CD4-positive, alpha-beta T cell treated with Interleukin-4 for 1 hour (primary cell): ENCODE results near the gene FIBCD1.

Experiments
- DNase-seq, 2 donors: peaks; one replicate each; pipeline ENCODE4 v3.0.0-alpha.2; 2020 to 2022

FIBCD1 gene

DNA sequence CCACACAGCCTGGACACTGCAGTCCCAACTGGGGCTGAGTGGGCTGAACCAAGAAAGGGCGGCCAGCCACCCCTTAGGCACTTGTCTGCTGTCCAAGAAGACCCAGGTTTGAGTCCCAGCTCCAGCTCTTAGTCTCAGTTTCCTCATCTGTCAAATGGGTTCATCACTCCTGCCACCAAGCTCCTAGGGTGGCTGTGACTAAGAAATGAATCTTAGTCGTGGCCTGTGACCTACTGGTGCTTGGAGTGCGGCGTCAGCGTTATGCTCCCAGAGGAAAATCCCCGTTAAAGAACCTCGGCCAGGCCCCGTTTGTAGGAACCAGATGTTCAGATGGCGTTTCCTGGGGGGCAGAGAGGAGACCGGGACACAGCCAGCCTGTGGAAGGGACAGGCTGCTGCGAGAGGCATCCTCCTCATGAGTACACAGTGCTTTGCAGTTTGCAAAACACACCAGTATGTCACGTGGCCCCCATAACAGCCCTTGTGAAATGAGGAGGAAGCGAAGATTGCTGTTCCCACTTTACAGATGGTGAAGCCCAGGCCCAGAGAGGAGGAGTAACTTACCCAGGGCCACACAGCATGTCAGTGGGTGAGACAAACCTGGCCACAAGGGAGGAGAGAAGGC, 3.3 kb downstream of the FIBCD1 start:
- no peak for DNase-seq

DNA sequence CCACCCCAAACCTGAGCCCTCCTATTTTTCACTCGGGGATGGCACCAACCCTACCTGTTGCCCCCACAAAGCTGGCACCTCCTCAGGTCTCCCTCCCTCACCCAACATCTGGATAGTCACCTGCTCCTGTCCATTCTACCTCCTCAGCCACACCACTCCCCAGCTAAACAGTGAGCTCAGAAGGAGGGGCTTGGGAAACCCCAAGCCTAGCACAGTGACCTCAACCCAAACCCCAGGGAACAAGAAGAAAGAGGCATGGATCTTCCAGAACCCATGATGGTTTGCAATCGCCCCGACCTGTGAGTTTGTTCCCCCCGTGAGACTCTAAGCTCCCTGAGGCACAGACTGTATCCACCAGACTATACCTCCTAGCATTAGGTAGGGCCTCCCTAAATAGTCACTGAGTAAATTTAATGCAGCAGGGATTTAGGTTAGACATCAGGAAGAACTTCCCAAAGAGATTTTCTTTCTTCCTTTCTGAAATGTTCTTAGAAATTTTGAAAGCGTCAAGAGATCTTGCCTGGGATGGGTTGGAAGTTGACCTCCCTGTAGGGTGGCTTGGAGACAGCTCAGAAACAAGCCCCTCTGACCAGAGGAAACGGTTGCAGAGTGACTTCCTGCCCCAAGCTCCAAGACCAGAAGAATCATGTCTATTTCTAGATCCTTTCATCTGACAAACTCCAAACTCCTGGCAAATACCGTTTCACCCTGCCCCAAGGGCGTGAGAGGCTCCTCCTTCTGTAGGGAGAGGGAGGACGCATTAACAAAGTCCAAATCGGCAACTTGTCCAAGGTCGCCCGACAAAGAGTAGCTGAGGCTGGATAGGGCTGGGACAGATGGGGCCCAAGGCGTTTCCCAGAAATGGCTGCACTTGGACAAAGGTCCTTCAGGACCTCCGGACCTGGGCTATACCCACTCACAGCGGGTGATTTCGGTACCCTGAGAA, 4.1 kb downstream of the FIBCD1 start:
- no peak for DNase-seq

- no peak for DNase-seq
Measured at GRCh38 chr9:130934246-130934645, 4.8 kb downstream of the FIBCD1 start.

GRCh38 chr9:130933114-130934046, 5.7 kb downstream of the FIBCD1 start:
- DNase-seq, result no peak

GRCh38 chr9:130932255-130933079, 6.6 kb downstream of the FIBCD1 start:
- DNase-seq, result no peak

DNA sequence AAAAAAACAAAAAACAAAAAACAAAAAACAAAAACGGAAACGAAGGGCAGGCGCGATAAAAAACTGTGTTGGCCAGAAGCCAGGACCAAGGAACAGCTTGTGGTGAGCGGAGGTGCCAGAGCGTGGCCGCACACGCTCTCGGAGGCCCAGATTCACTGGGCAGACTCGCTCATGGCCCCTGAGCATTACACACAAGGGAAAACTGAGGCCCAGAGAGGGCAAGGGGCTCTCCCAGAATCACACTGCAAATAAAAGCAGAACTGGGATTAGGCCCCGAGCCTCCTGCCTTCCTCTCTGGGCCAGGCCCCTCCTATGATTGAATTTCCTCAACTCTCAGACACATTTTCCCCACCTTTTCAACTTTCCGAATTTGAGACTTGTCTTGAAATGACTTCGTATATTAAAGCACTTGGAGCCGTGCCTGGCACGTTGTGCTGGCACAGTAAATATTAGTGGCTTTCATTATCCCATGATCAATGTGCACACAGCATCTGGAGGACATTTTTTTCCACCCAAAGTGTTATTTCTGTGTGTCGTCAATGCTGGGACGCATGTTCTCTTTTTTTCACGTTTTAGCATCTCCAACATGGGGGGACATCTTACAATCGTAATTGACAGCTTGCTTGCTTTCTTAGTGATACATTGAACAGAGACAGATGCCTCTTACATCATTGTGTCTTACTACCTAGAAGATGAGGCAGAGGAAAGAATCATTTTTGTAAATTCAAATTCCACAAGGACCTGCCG, 7.4 kb downstream of the FIBCD1 start:
- no peak for DNase-seq

DNA sequence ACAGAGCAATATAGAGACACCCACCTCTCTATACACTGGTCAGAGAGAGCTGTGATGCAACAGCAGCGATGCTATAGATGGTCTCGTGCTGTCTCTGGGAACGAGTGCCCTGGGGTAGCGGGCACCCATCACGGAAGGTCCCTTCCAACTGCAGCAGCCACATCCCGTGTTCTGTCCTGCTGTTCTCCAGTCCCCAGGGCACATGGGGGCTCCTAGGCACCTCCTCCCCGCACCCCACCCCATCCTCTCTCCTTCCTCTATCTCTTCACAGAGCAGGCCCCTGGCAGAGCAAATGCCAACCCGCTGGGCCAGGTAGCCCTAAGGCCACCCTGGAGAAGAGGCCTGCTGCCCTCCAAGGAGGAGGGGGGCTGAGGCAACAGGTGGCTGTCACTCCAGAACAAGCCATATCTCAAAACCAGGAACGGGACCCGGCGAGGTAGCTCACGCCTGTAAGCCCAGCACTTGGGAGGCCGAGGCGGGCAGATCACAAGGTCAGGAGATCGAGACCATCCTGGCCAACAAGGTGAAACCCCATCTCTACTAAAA, 8.2 kb downstream of the FIBCD1 start:
- DNase-seq, result no peak

- DNase-seq, result no peak
Measured at GRCh38 chr9:130930132-130930803, 8.8 kb downstream of the FIBCD1 start.

GRCh38 chr9:130929571-130930038, 9.4 kb downstream of the FIBCD1 start:
- no peak for DNase-seq

- no peak for DNase-seq
Measured at GRCh38 chr9:130927995-130928900, 10.8 kb downstream of the FIBCD1 start.

DNA sequence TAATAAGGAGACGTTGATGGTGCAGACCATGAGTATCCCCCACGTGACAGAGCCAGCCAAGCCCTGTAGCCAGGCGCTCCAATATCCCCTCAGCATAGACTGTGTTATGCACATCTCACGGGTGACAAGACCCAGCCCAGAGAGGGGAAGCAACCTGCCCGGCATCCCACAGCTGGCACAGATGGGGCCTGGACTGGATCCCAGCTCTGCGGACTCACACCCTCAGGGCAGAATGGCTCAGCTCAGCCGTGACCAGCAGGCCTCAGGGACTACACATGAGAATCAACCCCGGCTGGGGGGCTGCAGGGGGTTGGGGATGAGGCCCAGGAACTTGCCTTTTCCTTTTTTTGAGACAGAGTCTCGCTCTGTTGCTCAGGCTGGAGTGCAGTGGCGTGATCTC, 11.7 kb downstream of the FIBCD1 start:
- DNase-seq, result no peak

DNA sequence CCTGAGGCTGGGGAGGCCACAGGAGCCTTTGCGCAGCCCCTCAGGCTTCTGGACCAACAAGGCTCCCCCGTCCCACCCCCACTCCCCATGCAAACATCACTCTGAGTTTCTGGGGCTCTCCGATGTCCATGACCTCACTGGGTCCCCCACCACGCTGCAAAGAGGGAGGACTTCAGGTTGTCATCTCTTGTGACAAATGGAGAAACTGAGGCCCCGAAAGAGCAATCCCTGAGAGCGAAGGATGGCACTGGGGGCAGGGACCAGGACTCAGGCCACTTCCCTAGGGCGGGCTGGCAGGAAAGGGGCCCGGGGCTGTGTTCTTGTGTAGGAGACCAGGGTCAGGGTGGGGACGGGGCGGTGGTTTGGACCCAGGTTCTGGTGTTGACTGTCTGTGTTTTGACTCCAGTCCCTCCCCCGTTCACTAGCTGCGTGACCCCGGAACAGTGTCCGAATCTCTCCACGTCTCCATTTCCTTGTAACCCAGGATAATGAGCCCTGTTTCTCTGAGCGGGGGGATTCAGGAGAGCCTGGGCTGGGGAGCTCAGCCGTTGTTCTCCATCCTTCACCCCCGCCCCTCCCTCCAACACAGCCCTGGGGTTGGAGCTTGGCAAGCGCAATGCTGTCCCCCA, 13.9 kb downstream of the FIBCD1 start:
- DNase-seq, result no peak

- DNase-seq, result no peak
Measured at GRCh38 chr9:130924448-130924788, 14.6 kb downstream of the FIBCD1 start.

DNA sequence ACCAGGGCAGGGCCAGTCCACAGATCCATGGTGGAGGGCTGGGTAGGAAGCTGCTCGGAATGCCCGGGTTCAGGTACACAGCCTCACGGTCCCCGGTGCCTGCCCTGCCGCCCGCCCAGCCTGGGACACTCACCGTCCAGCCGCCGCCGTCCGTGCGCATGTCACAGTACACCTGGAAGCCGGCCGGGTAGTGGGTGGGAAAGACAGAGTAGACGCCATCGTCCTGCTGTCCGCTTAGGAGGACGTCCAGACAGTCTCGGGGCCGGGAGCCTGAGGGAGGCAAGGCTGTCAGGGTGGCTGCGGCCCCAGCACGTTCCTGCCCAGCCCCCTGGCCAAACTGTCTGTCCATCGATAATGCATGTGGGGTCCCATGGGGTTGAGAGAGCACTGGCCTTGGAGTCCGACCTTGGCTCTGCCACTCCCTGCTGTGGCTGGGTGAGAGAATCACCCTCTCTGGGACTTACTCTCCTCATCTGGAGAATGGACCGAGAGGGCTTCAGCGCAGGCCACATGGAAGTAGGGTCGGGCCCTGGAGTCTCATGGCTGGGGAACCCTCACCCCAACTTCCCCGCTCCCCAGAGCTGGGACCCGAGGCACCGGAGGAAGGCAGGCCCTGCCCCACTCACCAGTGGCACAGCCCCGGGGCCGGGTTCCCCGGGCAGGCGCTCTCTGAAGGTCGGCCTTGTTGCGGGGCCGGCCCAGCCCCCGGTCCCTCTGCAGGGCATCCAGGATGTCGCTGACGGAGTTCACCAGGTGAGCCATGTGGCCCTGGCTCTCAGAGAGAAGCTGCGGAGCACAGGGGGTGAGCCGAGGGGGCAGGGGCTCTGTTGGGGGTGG, 15.2 kb downstream of the FIBCD1 start:
- no peak for DNase-seq

DNA sequence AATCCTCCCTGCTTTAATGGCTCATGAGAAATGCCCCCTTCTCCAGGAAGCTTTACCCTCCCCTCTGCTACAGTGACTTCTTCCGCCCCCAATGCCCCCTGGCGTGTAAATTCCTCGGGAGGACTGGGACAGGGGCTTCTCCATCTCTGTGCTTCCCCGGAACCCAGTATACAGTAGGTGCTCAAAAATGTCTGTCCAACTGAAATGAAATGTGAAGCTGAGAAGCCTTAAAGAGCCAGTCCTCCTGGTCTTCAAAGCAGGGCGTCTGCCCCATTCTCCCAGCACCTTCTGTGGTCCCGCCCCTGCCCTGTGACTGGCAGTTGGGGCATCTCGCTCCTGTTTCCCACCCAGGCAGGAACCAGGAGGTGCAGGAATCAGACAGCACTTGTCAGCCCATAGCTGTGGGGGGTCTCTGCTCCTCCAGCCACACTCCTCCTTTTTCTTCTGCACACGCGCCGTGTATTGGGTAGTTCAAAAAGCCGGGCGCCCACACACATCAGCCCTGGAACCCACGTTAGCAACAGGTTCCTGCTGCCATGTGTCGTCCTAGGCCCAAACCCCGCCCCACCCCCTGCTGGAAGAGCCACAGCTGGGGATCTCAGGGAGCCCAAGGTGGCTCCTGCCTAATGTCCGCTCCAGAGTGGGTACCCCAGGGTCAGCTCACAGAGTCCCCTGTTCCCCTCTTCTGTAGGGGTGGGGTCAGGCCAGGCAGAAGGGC, 16.0 kb downstream of the FIBCD1 start:
- no peak for DNase-seq

- no peak for DNase-seq
Measured at GRCh38 chr9:130921989-130922892, 16.8 kb downstream of the FIBCD1 start.
